ENCODE measurements around the gene ZSCAN31.
"Not testable (repeated sequence)": the region's sequence is repeated elsewhere in the genome, so short reads cannot be mapped to it uniquely, and the experiment has no call there.

Gene ZSCAN31

GRCh38 chr6:28373925-28374324, 38.0 kb upstream of the ZSCAN31 start:
- H3K4me3 ChIP-seq (replicated peaks in 1 of 2; ENCODE audit: low read depth in 2 of 2, low read length in 2 of 2), result no peak overlapping the region
- TF ChIP-seq CTCF (IDR thresholded peaks at IDR 0.05; ENCODE audit: low read depth, low read length), result no peak
- no peak for DNase-seq (ENCODE audit: low read depth in 2 of 2)

GRCh38 chr6:28371706-28372451, 35.9 kb upstream of the ZSCAN31 start:
- H3K4me3 ChIP-seq (replicated peaks in 1 of 2; ENCODE audit: low read depth in 2 of 2, low read length in 2 of 2), result no peak overlapping the region
- no peak for DNase-seq (ENCODE audit: low read depth in 2 of 2)
- TF ChIP-seq CTCF (IDR thresholded peaks at IDR 0.05; ENCODE audit: low read depth, low read length), result no peak

- no peak for DNase-seq (ENCODE audit: low read depth in 2 of 2)
- H3K4me3 ChIP-seq (replicated peaks in 1 of 2; ENCODE audit: low read depth in 2 of 2, low read length in 2 of 2), result no peak overlapping the region
Measured at GRCh38 chr6:28371280-28371679, 35.3 kb upstream of the ZSCAN31 start.

GRCh38 chr6:28370440-28370839, 34.5 kb upstream of the ZSCAN31 start:
- no peak overlapping the region for H3K4me3 ChIP-seq (replicated peaks in 1 of 2; ENCODE audit: low read depth in 2 of 2, low read length in 2 of 2)
- TF ChIP-seq CTCF (IDR thresholded peaks at IDR 0.05; ENCODE audit: low read depth, low read length), result no peak
- DNase-seq (ENCODE audit: low read depth in 2 of 2), result no peak

More at GRCh38 chr6:28371280-28371679, 35.3 kb upstream of the ZSCAN31 start:
- no peak for TF ChIP-seq CTCF (IDR thresholded peaks at IDR 0.05; ENCODE audit: low read depth, low read length)

GRCh38 chr6:28369463-28369862, 33.5 kb upstream of the ZSCAN31 start:
- no peak for DNase-seq (ENCODE audit: low read depth in 2 of 2)
- H3K4me3 ChIP-seq (replicated peaks in 1 of 2; ENCODE audit: low read depth in 2 of 2, low read length in 2 of 2), result no peak overlapping the region
- TF ChIP-seq CTCF (IDR thresholded peaks at IDR 0.05; ENCODE audit: low read depth, low read length), result no peak

GRCh38 chr6:28368522-28368921, 32.6 kb upstream of the ZSCAN31 start:
- TF ChIP-seq CTCF (IDR thresholded peaks at IDR 0.05; ENCODE audit: low read depth, low read length), result no peak
- DNase-seq (ENCODE audit: low read depth in 2 of 2), result no peak
- H3K4me3 ChIP-seq (replicated peaks in 1 of 2; ENCODE audit: low read depth in 2 of 2, low read length in 2 of 2), result no peak overlapping the region

- not testable (repeated sequence) for DNase-seq (ENCODE audit: low read depth in 2 of 2); H3K4me3 ChIP-seq (replicated peaks in 1 of 2; ENCODE audit: low read depth in 2 of 2, low read length in 2 of 2)
Measured at GRCh38 chr6:28365590-28365989, 29.6 kb upstream of the ZSCAN31 start.

All from cardiac fibroblast (primary cell).